B cell (primary cell): ENCODE results near the gene SCN10A. TPM values are rescaled to one million over a fixed set of nuclear protein-coding genes. Genes with fewer than 3 reads are reported as not detected.

Source experiments
- ATAC-seq: fragments of 200-7000 bp; cut with Tn5 transposase; one replicate; pipeline ENCODE4 v1.10.0; 2021; ENCODE audit warnings: low read depth, mild to moderate bottlenecking, moderate number of reproducible peaks, moderate library complexity
- CTCF ChIA-PET: fragments of 350-600 bp; sonication (Branson Sonifier 250); formaldehyde crosslinking; loops from one replicate; lab custom pipeline; 2021; ENCODE audit warnings: antibody characterized with exemption, inconsistent platforms; lab: Charles Lee
- POLR2A ChIA-PET: fragments of 350-600 bp; sonication (Branson Sonifier 250); formaldehyde crosslinking; loops from one replicate; lab custom pipeline; 2021; ENCODE audit warnings: antibody characterized with exemption; lab: Charles Lee
- DNase-seq: peaks from one replicate; pipeline ENCODE4 v3.0.0; 2013
- H2AFZ ChIP-seq: 2 replicates; pipeline ENCODE4 v1.6.1; 2012; ENCODE audit warnings: mild to moderate bottlenecking, low read depth, low read length; ENCODE audit not compliant: insufficient read depth, poor library complexity, severe bottlenecking
- H3K27ac ChIP-seq, 2 donors: 1 replicate in 1 of 2; 2 replicates in 1 of 2; pipeline ENCODE4 v1.5.1; 2012 to 2013; ENCODE audit warnings: low read length in 2 of 2, mild to moderate bottlenecking in 2 of 2, moderate library complexity in 1 of 2
- H3K27me3 ChIP-seq, 4 experiments: fragments of 200-600 bp in 1 of 4; sonication (generic) in 1 of 4; replicated peaks in 1 of 4; 1 replicate in 2 of 4; 2 replicates in 2 of 4; pipeline versions ENCODE4 v1.6.1 to v1.7.0; 2013 to 2016; ENCODE audit warnings: low read length in 3 of 4, mild to moderate bottlenecking in 2 of 4, mixed read lengths in 1 of 4, moderate library complexity in 1 of 4; ENCODE audit not compliant: insufficient read depth in 4 of 4, control insufficient read depth in 3 of 4; ENCODE audit errors: control extremely low read depth in 1 of 4
- H3K36me3 ChIP-seq, 2 experiments: replicated peaks in 1 of 2; 1 replicate in 1 of 2; 2 replicates in 1 of 2; pipeline versions ENCODE4 v1.6.1 to v1.7.1; 2013; ENCODE audit warnings: low read length in 1 of 2; ENCODE audit not compliant: insufficient read depth in 2 of 2, control insufficient read depth in 1 of 2; ENCODE audit errors: control extremely low read depth in 1 of 2, extremely low read depth in 1 of 2
- H3K4me1 ChIP-seq, 2 donors: fragments of 200-600 bp in 1 of 2; sonication (generic) in 1 of 2; 1 replicate in 1 of 2; 2 replicates in 1 of 2; pipeline versions ENCODE4 v1.5.1 to v1.6.1; 2013 to 2017; ENCODE audit warnings: low read length in 2 of 2; ENCODE audit not compliant: control insufficient read depth in 2 of 2, insufficient read depth in 2 of 2
- H3K4me2 ChIP-seq: replicated peaks from 2 replicates; pipeline ENCODE3; 2012; ENCODE audit warnings: mild to moderate bottlenecking, low read depth, low read length; ENCODE audit not compliant: poor library complexity, severe bottlenecking
- H3K4me3 ChIP-seq, 5 experiments: fragments of 200-600 bp in 1 of 5; sonication (generic) in 1 of 5; 1 replicate in 3 of 5; 2 replicates in 2 of 5; pipeline versions ENCODE4 v1.5.1 to v1.7.0; 2011 to 2016; ENCODE audit warnings: low read length in 4 of 5, mild to moderate bottlenecking in 4 of 5, low read depth in 2 of 5, control low read depth in 1 of 5, moderate library complexity in 1 of 5; ENCODE audit not compliant: insufficient read depth in 1 of 5; ENCODE audit errors: control extremely low read depth in 1 of 5, extremely low read depth in 1 of 5
- H3K79me2 ChIP-seq: fragments of 200-600 bp; sonication (generic); one replicate; pipeline ENCODE4 v1.6.0; 2016; ENCODE audit warnings: low read length; ENCODE audit not compliant: control insufficient read depth, insufficient read depth
- H3K9ac ChIP-seq: fragments of 200-600 bp; sonication (generic); 2 replicates; pipeline ENCODE4 v1.6.1; 2017; ENCODE audit warnings: mild to moderate bottlenecking, low read length, moderate library complexity
- H3K9me3 ChIP-seq, 3 donors: one replicate each; pipeline versions ENCODE4 v1.6.1 to v1.7.1; 2013; ENCODE audit warnings: low read length in 2 of 3; ENCODE audit not compliant: control insufficient read depth in 2 of 3, insufficient read depth in 1 of 3; ENCODE audit errors: control extremely low read depth in 1 of 3
- H4K20me1 ChIP-seq: 2 replicates; pipeline ENCODE4 v1.6.0; 2012; ENCODE audit warnings: mild to moderate bottlenecking, low read length; ENCODE audit not compliant: insufficient read depth, control insufficient read depth, poor library complexity, severe bottlenecking
- H3K27ac Mint-ChIP-seq: one replicate; pipeline ENCODE4 v1.8.0; 2021; ENCODE audit warnings: mixed read lengths
- H3K27me3 Mint-ChIP-seq: one replicate; pipeline ENCODE4 v1.8.0; 2021; ENCODE audit warnings: mixed read lengths
- H3K4me1 Mint-ChIP-seq: one replicate; pipeline ENCODE4 v1.8.0; 2021; ENCODE audit warnings: mixed read lengths
- H3K4me3 Mint-ChIP-seq: one replicate; pipeline ENCODE4 v1.8.0; 2021; ENCODE audit warnings: mixed read lengths
- H3K9me3 Mint-ChIP-seq: one replicate; pipeline ENCODE4 v1.8.0; 2022; ENCODE audit warnings: mixed read lengths; ENCODE audit not compliant: insufficient read depth
- CTCF ChIP-seq: fragments of 200-600 bp; IDR thresholded peaks from one replicate; pipeline ENCODE4 v1.8.0; 2022; ENCODE audit warnings: antibody characterized with exemption, mild to moderate bottlenecking
- EZH2 ChIP-seq: IDR thresholded peaks from 2 replicates; pipeline ENCODE4 v1.6.1; 2012; ENCODE audit warnings: borderline replicate concordance, low read depth, mild to moderate bottlenecking, moderate library complexity, low read length; ENCODE audit not compliant: insufficient read depth, poor library complexity, severe bottlenecking
- WGBS: methylation state at CpG from one replicate; pipeline ENCODE4 v1.1.5; 2013; ENCODE audit warnings: missing lambda C conversion rate; ENCODE audit not compliant: insufficient coverage; 5-methylcytosine and 5-hydroxymethylcytosine counted together
- intact Hi-C: fragments of 100-400 bp; cut with micrococcal nuclease; formaldehyde crosslinking; loops from one replicate; pipeline ENCODE4 v1.10.0; 2022
- polyA plus RNA-seq: library from polyadenylated mRNA; depleted of rRNA; stranded (reverse); fragments of >200 nt; gene quantifications from 2 replicates; pipeline ENCODE4 v1.2.3, GENCODE V29; 2012
- total RNA-seq, 2 donors: library from RNA; stranded (reverse); fragments of 120-200 nt in 1 of 2; gene quantifications; 1 replicate in 1 of 2; 2 replicates in 1 of 2; pipeline versions ENCODE4 v1.2.3 to v1.2.4, GENCODE V29; 2013 to 2022

The SCN10A gene
- total and polyA plus RNA-seq, 2 donors (not counting 1 experiment from before 2014, with no cell fraction given) = not detected

- CTCF ChIA-PET = no interaction called here
- intact Hi-C loops = no loop called here
- peaks cover 11% of the 10 kb centered on the region for H3K27me3 Mint-ChIP-seq
- H3K9me3 Mint-ChIP-seq = peaks cover 2% of the 10 kb centered on the region
- H3K4me3 ChIP-seq = no peak overlapping the region
- no peak overlapping the region for H3K4me2 ChIP-seq
- no peaks in the 10 kb centered on the region for H4K20me1 ChIP-seq
- H3K27ac Mint-ChIP-seq = no peak overlapping the region
- H3K4me3 Mint-ChIP-seq = no peak overlapping the region
- H3K9me3 ChIP-seq = peaks cover 0 to 6% (median 0%) of the 10 kb centered on the region in 3 donors
- ATAC-seq (no peak), DNase-seq (no peak)
- H3K27ac ChIP-seq = no peak overlapping the region
- H3K79me2 ChIP-seq = no peaks in the 10 kb centered on the region
- no peak overlapping the region for H2AFZ ChIP-seq
- no peaks in the 10 kb centered on the region for H3K4me1 ChIP-seq
- no peaks in the 10 kb centered on the region for H3K36me3 ChIP-seq
- no peaks in the 10 kb centered on the region for H3K4me1 Mint-ChIP-seq
- peaks cover 0 to 3% (median 1%) of the 10 kb centered on the region in 4 experiments for H3K27me3 ChIP-seq
- no peak for TF ChIP-seq CTCF
- TF ChIP-seq EZH2 = no peak
- H3K9ac ChIP-seq = no peak overlapping the region
- POLR2A ChIA-PET = no interaction called here
These were observed 42.5 kb downstream of the SCN10A start for GRCh38 chr3:38773528-38773927.

- Mint-ChIP-seq H3K4me1 (no peaks in the 10 kb centered on the region), H3K27me3 (peaks cover 11% of the 10 kb centered on the region), H3K27ac (no peak overlapping the region), H3K4me3 (no peak overlapping the region), H3K9me3 (peaks cover 10% of the 10 kb centered on the region)
- no peak overlapping the region for H3K9ac ChIP-seq
- CTCF ChIA-PET = no interaction called here
- H3K9me3 ChIP-seq = peaks cover 0 to 2% (median 0%) of the 10 kb centered on the region in 3 donors
- no peak for TF ChIP-seq EZH2
- intact Hi-C loops = no loop called here
- POLR2A ChIA-PET = no interaction called here
- no peaks in the 10 kb centered on the region for H4K20me1 ChIP-seq
- H3K4me2 ChIP-seq = no peak overlapping the region
- no peak overlapping the region for H2AFZ ChIP-seq
- DNase-seq (no peak), ATAC-seq (no peak)
- H3K4me3 ChIP-seq = no peak overlapping the region
- no peaks in the 10 kb centered on the region for H3K79me2 ChIP-seq
- no peaks in the 10 kb centered on the region for H3K4me1 ChIP-seq
- 76% methylated on average over 3 of the region's 3 CpGs for WGBS
- H3K27ac ChIP-seq = no peak overlapping the region
- H3K27me3 ChIP-seq = no peaks in the 10 kb centered on the region
- H3K36me3 ChIP-seq = no peaks in the 10 kb centered on the region
These were observed 52.4 kb downstream of the SCN10A start for GRCh38 chr3:38763569-38763968.
